Esophagus squamous epithelium (tissue), 4 donors: ENCODE data around the gene ZMYND8.

Experiments used
- CTCF ChIP-seq, 6 experiments: fragments of 450-650 bp in 4 of 6; fragments of 200-600 bp in 2 of 6; sonication (generic) in 2 of 6; IDR thresholded peaks; one replicate each; pipeline ENCODE4 v1.5.1; 2016 to 2019; ENCODE audit warnings: antibody characterized with exemption in 6 of 6, mild to moderate bottlenecking in 4 of 6, moderate library complexity in 4 of 6
- POLR2A ChIP-seq, 4 donors: fragments of 450-650 bp; IDR thresholded peaks; one replicate each; pipeline ENCODE4 v1.6.1; 2017; ENCODE audit warnings: antibody characterized with exemption in 4 of 4, mild to moderate bottlenecking in 4 of 4, moderate library complexity in 3 of 4

DNA sequence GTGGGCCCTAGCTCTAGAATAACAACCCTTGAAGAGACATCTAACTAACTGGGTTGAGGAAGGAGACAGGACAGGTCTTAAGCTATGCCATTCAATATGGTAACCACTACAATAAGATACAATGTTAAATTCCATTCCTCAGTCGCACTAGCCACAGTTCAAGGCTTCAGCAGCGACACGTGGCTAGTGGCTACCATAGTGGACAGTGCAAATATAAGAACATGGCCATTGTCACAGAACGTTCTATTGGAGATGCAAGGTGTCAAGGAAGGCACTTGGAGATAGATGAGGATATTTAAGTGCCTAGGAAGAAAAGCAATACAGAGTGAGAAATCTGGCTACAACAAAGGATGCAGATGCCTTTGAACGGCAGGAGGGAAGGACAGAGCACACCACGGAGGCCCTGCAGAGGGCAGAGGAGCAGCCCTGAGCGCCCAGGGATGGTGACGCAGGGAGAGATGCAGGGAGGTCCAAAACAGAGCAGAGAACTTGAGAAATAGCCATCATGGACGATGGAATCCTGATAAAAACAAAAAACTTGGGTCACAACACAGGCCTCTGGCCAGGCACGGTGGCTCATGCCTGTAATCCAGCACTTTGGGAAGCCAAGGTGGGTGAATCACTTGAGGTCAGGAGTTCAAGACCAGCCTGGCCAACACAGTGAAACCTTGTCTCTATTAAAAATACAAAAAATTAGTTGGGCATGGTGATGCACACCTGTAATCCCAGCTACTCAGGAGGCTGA lies 140.7 kb downstream of the ZMYND8 start:
- TF ChIP-seq CTCF (IDR thresholded peaks at IDR 0.05) (no peak), POLR2A (IDR thresholded peaks at IDR 0.05) (no peak)
